Activated naive CD8-positive, alpha-beta T cell (primary cell): Measurements from ENCODE around the gene RPS6KA2.
"Not testable (repeated sequence)": the region's sequence is repeated elsewhere in the genome, so short reads cannot be mapped to it uniquely, and the experiment has no call there.

Experiments
- H3K27ac Mint-ChIP-seq: one replicate; pipeline ENCODE4 v1.8.0; 2021; ENCODE audit warnings: mixed read lengths
- H3K27me3 Mint-ChIP-seq: one replicate; pipeline ENCODE4 v1.8.0; 2021; ENCODE audit warnings: mixed read lengths
- H3K36me3 Mint-ChIP-seq: one replicate; pipeline ENCODE4 v1.8.0; 2021; ENCODE audit warnings: mixed read lengths
- H3K4me1 Mint-ChIP-seq: one replicate; pipeline ENCODE4 v1.8.0; 2021; ENCODE audit warnings: low read depth, mixed read lengths
- H3K4me3 Mint-ChIP-seq: one replicate; pipeline ENCODE4 v1.8.0; 2021; ENCODE audit warnings: mild to moderate bottlenecking, mixed read lengths
- H3K9me3 Mint-ChIP-seq: one replicate; pipeline ENCODE4 v1.8.0; 2021; ENCODE audit warnings: low read depth, mixed read lengths

RPS6KA2 gene

DNA sequence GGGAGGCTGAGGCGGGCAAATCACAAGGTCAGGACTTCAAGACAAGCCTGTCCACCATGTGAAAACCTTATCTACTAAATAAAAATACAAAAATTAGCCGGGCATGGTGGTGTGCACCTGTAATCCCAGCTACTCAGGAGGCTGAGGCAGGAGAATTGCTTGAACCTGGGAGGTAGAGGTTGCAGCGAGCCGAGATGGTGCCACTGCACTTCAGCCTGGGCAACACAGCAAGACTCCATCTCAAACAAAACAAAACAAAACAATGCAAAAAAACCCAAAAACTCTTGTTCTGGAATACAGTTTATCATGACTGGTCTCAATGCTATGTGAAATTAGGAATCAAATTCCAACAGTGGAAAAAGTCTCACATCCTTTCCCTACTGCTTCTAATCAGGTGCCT is 264.6 kb downstream of the RPS6KA2 start:
- H3K36me3 Mint-ChIP-seq = peaks cover 12% of the 10 kb centered on the region
- not testable (repeated sequence) for H3K27ac Mint-ChIP-seq, H3K27me3 Mint-ChIP-seq, H3K9me3 Mint-ChIP-seq, H3K4me1 Mint-ChIP-seq, H3K4me3 Mint-ChIP-seq

DNA sequence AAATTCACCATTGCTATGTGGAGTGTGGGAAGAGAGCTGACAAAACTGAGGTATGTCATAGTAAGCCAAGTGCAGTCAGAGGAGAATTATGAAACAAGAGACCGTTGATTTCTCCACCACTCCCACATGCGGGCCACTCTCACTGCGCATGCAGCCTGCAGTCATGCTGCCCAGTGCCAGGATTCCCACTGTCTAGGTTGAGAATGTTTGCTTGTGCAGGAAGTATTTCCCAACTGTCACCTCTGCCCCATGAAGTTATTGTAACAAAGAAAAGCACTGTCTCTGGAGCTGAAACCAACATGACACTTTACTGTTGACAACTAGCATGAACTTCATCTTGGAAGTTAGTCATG is 266.0 kb downstream of the RPS6KA2 start:
- H3K27ac Mint-ChIP-seq = no peak overlapping the region
- no peaks in the 10 kb centered on the region for H3K4me1 Mint-ChIP-seq
- H3K9me3 Mint-ChIP-seq = no peaks in the 10 kb centered on the region
- H3K36me3 Mint-ChIP-seq = peaks cover 12% of the 10 kb centered on the region
- H3K27me3 Mint-ChIP-seq = no peaks in the 10 kb centered on the region
- no peak overlapping the region for H3K4me3 Mint-ChIP-seq

DNA sequence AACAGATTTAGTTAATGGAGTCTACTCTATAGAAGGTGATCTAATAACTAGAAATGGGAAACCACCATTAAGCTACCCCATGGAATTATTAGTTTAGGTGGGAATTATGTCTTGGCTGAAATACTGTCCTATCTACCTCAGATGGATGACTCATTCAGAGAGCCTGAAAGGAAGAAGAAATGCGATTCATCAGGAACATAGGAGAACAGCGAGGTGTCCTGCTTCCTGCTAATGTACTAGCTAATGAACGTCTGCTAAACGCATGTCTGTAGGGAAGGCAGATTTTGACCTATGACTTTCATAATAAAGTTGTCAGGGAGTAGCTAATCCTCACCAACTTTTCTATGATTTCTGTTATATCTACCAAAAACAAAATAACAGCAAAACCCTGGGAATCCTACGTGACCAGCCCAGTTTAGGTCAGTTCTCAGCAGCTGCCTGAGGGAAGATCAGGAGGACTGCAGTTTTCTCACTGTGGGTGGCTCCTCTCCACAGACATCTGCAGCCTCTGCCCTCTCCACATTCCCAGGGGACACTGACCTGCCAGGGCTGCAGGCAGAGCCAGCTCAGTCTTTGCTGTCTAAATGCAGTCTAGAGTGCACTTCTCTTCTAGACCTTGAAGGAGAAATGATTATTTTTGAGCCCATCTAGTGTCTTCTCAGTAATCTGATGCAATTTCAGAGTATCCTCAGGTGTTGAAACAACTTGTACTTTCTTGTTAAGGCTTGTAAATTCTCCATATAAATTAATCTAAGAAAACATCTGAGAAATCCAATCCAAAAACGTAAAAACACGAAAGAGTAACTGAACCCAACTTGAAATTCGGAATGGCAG is 266.6 kb downstream of the RPS6KA2 start:
- no peaks in the 10 kb centered on the region for H3K4me1 Mint-ChIP-seq
- H3K4me3 Mint-ChIP-seq = no peak overlapping the region
- H3K27ac Mint-ChIP-seq = no peak overlapping the region
- H3K27me3 Mint-ChIP-seq = no peaks in the 10 kb centered on the region
- peaks cover 9% of the 10 kb centered on the region for H3K36me3 Mint-ChIP-seq
- no peaks in the 10 kb centered on the region for H3K9me3 Mint-ChIP-seq
